GM12878 (cell line): Measurements from ENCODE around the gene NOS1. TPM values are rescaled to one million over a fixed set of nuclear protein-coding genes. Genes with fewer than 3 reads are reported as not detected.

Experiments used
- ATAC-seq: fragments of 200-7000 bp; cut with Tn5 transposase; 3 replicates; pipeline ENCODE4 v1.9.1; 2020; ENCODE audit warnings: mild to moderate bottlenecking, moderate library complexity
- BruUV-seq: library from RNA; stranded (reverse); fragments of 400-500 nt; replicated peaks from 2 replicates; lab custom pipeline; 2021; lab: Mats Ljungman, UMichigan
- CTCF ChIA-PET: fragments of 300-600 bp; sonication (Branson Sonifier 250); formaldehyde crosslinking; extraction: SDS; loops from one replicate; lab custom pipeline; 2021; ENCODE audit warnings: inconsistent platforms; lab: Yijun Ruan, JAX
- POLR2A ChIA-PET: fragments of 350-600 bp; formaldehyde crosslinking; extraction: SDS; loops from one replicate; lab custom pipeline; 2021; ENCODE audit warnings: inconsistent platforms; lab: Charles Lee
- RAD21 ChIA-PET: fragments of 300-600 bp; sonication (Branson Sonifier 250); formaldehyde crosslinking; loops from one replicate; lab custom pipeline; 2023; ENCODE audit warnings: antibody characterized with exemption; ENCODE audit not compliant: unreplicated experiment; lab: Charles Lee
- SMC1A ChIA-PET: fragments of 300-600 bp; sonication (Branson Sonifier 250); formaldehyde crosslinking; loops from one replicate; lab custom pipeline; 2023; ENCODE audit not compliant: unreplicated experiment, uncharacterized antibody; lab: Charles Lee
- DNase-seq: peaks from one replicate; pipeline ENCODE4 v3.0.0-alpha.2; 2011; ENCODE audit warnings: low read depth, low spot score
- FAIRE-seq: peaks from 3 replicates; lab custom pipeline; 2011; peaks lifted over from hg19 to GRCh38; lab: Jason Lieb, UNC
- H2AFZ ChIP-seq: 2 replicates; pipeline ENCODE4 v1.6.0; 2011; ENCODE audit warnings: low read depth, low read length, control low read depth; ENCODE audit not compliant: control insufficient read depth
- H3K27ac ChIP-seq: 2 replicates; pipeline ENCODE4 v1.5.1; 2011; ENCODE audit warnings: control low read depth; ENCODE audit not compliant: control insufficient read depth, insufficient read depth
- H3K27me3 ChIP-seq, 2 experiments: replicated peaks in 1 of 2; 2 replicates each; pipeline versions ENCODE4 v1.6.0 to v1.6.1; 2011; ENCODE audit warnings: low read length in 1 of 2; ENCODE audit not compliant: control insufficient read depth in 2 of 2, insufficient read depth in 2 of 2
- H3K36me3 ChIP-seq, 2 experiments: 2 replicates each; pipeline ENCODE4 v1.5.1; 2011; ENCODE audit warnings: low read length in 1 of 2; ENCODE audit not compliant: control insufficient read depth in 2 of 2, insufficient read depth in 2 of 2
- H3K4me1 ChIP-seq: 2 replicates; pipeline ENCODE4 v1.6.1; 2011; ENCODE audit warnings: mild to moderate bottlenecking, low read length, moderate library complexity, mixed read lengths; ENCODE audit not compliant: control insufficient read depth, insufficient read depth
- H3K4me2 ChIP-seq: 2 replicates; pipeline ENCODE4 v1.6.0; 2011; ENCODE audit warnings: control low read depth; ENCODE audit not compliant: control insufficient read depth, insufficient read depth
- H3K4me3 ChIP-seq: fragments of 200-600 bp; sonication (generic); 2 replicates; pipeline ENCODE4 v1.5.1; 2016
- H3K79me2 ChIP-seq: 2 replicates; pipeline ENCODE4 v1.6.0; 2011; ENCODE audit warnings: low read length; ENCODE audit not compliant: control insufficient read depth, insufficient read depth
- H3K9ac ChIP-seq: 2 replicates; pipeline ENCODE4 v1.8.0; 2011; ENCODE audit warnings: low read length, control low read depth, mixed read lengths; ENCODE audit not compliant: control insufficient read depth, insufficient read depth
- H3K9me3 ChIP-seq: replicated peaks from 3 replicates; pipeline ENCODE4 v1.5.1; 2011; ENCODE audit warnings: mild to moderate bottlenecking, low read length; ENCODE audit not compliant: control insufficient read depth, insufficient read depth
- H4K20me1 ChIP-seq: 2 replicates; pipeline ENCODE4 v1.6.0; 2011; ENCODE audit not compliant: control insufficient read depth, insufficient read depth
- BCLAF1 ChIP-seq: fragments of 450-650 bp; IDR thresholded peaks from 2 replicates; pipeline ENCODE4 v1.6.1; 2017; ENCODE audit warnings: antibody characterized with exemption, mild to moderate bottlenecking, moderate library complexity
- CUX1 ChIP-seq: IDR thresholded peaks from 2 replicates; pipeline ENCODE4 v1.6.1; 2012; ENCODE audit warnings: improper control_type of control experiment, low read depth, low read length; ENCODE audit not compliant: insufficient replicate concordance
- EZH2 ChIP-seq: IDR thresholded peaks from 2 replicates; pipeline ENCODE4 v1.6.1; 2012; ENCODE audit warnings: low read depth, mild to moderate bottlenecking, control low read depth, inconsistent platforms, low read length, borderline replicate concordance; ENCODE audit not compliant: control insufficient read depth
- POLR2AphosphoS5 ChIP-seq: IDR thresholded peaks from 2 replicates; pipeline ENCODE4 v1.6.1; 2011; ENCODE audit warnings: mild to moderate bottlenecking, low read length, inconsistent platforms
- RAD21 ChIP-seq: IDR thresholded peaks from 2 replicates; pipeline ENCODE4 v1.6.1; 2011; ENCODE audit warnings: mild to moderate bottlenecking, low read depth, low read length, moderate library complexity; ENCODE audit not compliant: insufficient read depth
- TARDBP ChIP-seq: IDR thresholded peaks from 2 replicates; pipeline ENCODE4 v1.6.1; 2016; ENCODE audit warnings: borderline replicate concordance
- YY1 ChIP-seq: IDR thresholded peaks from 2 replicates; pipeline ENCODE4 v1.6.1; 2011; ENCODE audit warnings: low read depth, mild to moderate bottlenecking, low read length
- WGBS: methylation state at CpG from one replicate; pipeline ENCODE4 v1.1.6; 2016; ENCODE audit warnings: low lambda C conversion rate; ENCODE audit not compliant: insufficient replicate concordance, insufficient coverage; ENCODE audit errors: missing lambda C conversion rate; 5-methylcytosine and 5-hydroxymethylcytosine counted together
- in situ Hi-C: fragments of 300-500 bp; cut with MboI; formaldehyde crosslinking; loops from 9 replicates; pipeline ENCODE4 v1.14.3; 2018; ENCODE audit warnings: mixed read lengths
- intact Hi-C: fragments of 100-400 bp; cut with micrococcal nuclease; formaldehyde crosslinking; loops from one replicate; pipeline ENCODE4 v1.14.2; 2022; ENCODE audit not compliant: unreplicated experiment
- polyA plus RNA-seq, 11 experiments: library from polyadenylated mRNA; depleted of rRNA in 4 of 11; unstranded in 6 of 11; stranded (reverse) in 5 of 11; fragments of >200 nt; fragmentation: Nextera tagmentation in 4 of 11; fragmentation: Illumina TruSeq in 1 of 11; extraction: Ambion mirVana in 4 of 11; extraction: Trizol in 1 of 11; gene quantifications; 1 replicate in 1 of 11; 2 replicates in 10 of 11; pipeline versions ENCODE4 v1.2.1 to v1.2.3, GENCODE V29; 2011 to 2016; ENCODE audit warnings: inconsistent platforms in 2 of 11, missing spikeins in 2 of 11, low read depth in 1 of 11
- total RNA-seq, 4 experiments: library from RNA; depleted of rRNA in 3 of 4; stranded (reverse); fragments of >200 nt in 3 of 4; fragmentation: Illumina TruSeq in 1 of 4; extraction: Trizol in 1 of 4; gene quantifications; 2 replicates each; pipeline versions ENCODE4 v1.2.1 to v1.2.3, GENCODE V29; 2013 to 2021

Gene NOS1
- total and polyA plus RNA-seq, 10 of the 15 experiments (the other 5 are each of a cell fraction or from before 2014, with no cell fraction given) = under 0.01 to 0.04 (median 0.01) TPM; not detected in 7

- Histone ChIP-seq H3K9ac (no peak overlapping the region), H2AFZ (no peak overlapping the region), H3K79me2 (no peaks in the 10 kb centered on the region), H3K4me2 (no peak overlapping the region), H3K36me3 (peaks cover 2 to 22% of the 10 kb centered on the region in 2 experiments), H3K27me3 (no peaks in the 10 kb centered on the region), H3K4me3 (no peak overlapping the region), H3K9me3 (peaks cover 7% of the 10 kb centered on the region; the same call in 2 of the 3 replicates)
- RAD21 ChIA-PET = no interaction called here
- in situ Hi-C loops = loop anchor here (25.0 kb wide), 1 partner anchor 1209 kb away; the partner anchor contains the start of gene SUDS3
- FAIRE-seq (no peak), ATAC-seq (no peak), DNase-seq (no peak)
- POLR2A ChIA-PET = no interaction called here
- SMC1A ChIA-PET = no interaction called here
- TF ChIP-seq POLR2AphosphoS5 (0 out of 2 replicates have a peak, but pooled peaks have one; percentile 23), YY1 (no peak)
- TF ChIP-seq, all 136 proteins: peak for 1
- CTCF ChIA-PET = no interaction called here
- BruUV-seq = no TSS peak
- no peak overlapping the region for H3K27ac ChIP-seq
- intact Hi-C loops = no loop called here
- 94% methylated on average over 10 of the region's 10 CpGs for WGBS
- no peaks in the 10 kb centered on the region for H4K20me1 ChIP-seq
- no peaks in the 10 kb centered on the region for H3K4me1 ChIP-seq
These were observed 183.1 kb downstream of the NOS1 start for GRCh38 chr12:117178301-117178700.

GRCh38 chr12:117172168-117172567 is 189.3 kb downstream of the NOS1 start:
- H3K27ac ChIP-seq = no peak overlapping the region
- peaks cover 6 to 36% of the 10 kb centered on the region in 2 experiments for H3K36me3 ChIP-seq
- no peak overlapping the region for H2AFZ ChIP-seq
- no peaks in the 10 kb centered on the region for H3K79me2 ChIP-seq
- no peak for ATAC-seq
- no TSS peak for BruUV-seq
- no peak overlapping the region for H3K4me3 ChIP-seq
- no peaks in the 10 kb centered on the region for H4K20me1 ChIP-seq
- SMC1A ChIA-PET = no interaction called here
- H3K9ac ChIP-seq = no peak overlapping the region
- no peak for DNase-seq
- CTCF ChIA-PET = no interaction called here
- RAD21 ChIA-PET = no interaction called here
- H3K4me2 ChIP-seq = no peak overlapping the region
- no peak for FAIRE-seq
- intact Hi-C loops = no loop called here
- in situ Hi-C loops = no loop called here
- H3K9me3 ChIP-seq = no peaks in the 10 kb centered on the region
- WGBS = 100% methylated on average over 3 of the region's 3 CpGs
- POLR2A ChIA-PET = no interaction called here
- H3K27me3 ChIP-seq = no peaks in the 10 kb centered on the region
- H3K4me1 ChIP-seq = no peaks in the 10 kb centered on the region
- no peak for TF ChIP-seq RAD21
- no peak for TF ChIP-seq CUX1
- no peak for TF ChIP-seq TARDBP
- no peak for TF ChIP-seq BCLAF1
- TF ChIP-seq EZH2 = no peak
